ENCODE measurements around the gene PLA2G4E. TPM values are rescaled to one million over a fixed set of nuclear protein-coding genes. Genes with fewer than 3 reads are reported as not detected.
A peak's percentile ranks its signal among the peaks of the same experiment; 100 is the strongest.

Gene PLA2G4E
- total RNA-seq, 1 experiment from 2014 or later = not detected

DNA sequence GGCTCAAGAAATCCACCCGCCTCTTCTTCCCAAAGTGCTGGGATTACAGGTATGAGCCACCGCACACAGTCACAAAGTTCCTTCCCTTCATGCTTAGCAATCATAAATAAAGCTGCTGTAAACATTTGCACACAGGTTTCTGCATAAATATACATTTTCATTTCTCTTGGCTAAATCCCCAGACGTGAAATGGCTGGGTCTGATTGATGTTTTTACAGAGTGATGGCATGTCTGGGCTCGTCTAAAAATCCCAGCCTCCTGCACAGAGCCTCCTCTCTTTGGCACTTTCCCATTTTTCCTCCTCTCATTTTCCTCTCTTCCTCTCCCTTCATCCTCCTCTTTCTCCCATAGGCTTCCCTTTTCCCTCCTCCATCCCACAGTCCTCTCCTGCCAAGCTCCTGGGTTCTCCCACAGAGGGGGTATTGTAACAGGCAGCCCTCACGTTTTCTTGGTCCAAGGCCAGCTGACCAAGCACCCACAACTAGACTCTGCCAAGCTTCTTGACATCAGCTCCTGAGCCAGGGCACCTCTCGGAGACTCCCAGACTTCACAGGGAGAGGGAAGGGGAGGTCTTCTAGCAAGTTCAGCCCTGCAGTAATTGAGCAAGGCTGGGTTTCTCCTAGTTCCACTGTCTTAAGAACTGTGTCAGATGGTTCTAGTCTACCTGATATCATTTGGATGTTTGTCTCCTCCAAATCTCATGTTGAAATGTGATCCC is 10.5 kb upstream of the PLA2G4E start:
- H3K4me1 ChIP-seq (replicated peaks; ENCODE audit: insufficient read depth) = peaks cover 34% of the 10 kb centered on the region
- H3K9me2 ChIP-seq (ENCODE audit: insufficient read depth) = no peaks in the 10 kb centered on the region
- no TSS peak for BruUV-seq (replicated peaks)
- no peak overlapping the region for H2AFZ ChIP-seq
- TF ChIP-seq, protein P1, sequence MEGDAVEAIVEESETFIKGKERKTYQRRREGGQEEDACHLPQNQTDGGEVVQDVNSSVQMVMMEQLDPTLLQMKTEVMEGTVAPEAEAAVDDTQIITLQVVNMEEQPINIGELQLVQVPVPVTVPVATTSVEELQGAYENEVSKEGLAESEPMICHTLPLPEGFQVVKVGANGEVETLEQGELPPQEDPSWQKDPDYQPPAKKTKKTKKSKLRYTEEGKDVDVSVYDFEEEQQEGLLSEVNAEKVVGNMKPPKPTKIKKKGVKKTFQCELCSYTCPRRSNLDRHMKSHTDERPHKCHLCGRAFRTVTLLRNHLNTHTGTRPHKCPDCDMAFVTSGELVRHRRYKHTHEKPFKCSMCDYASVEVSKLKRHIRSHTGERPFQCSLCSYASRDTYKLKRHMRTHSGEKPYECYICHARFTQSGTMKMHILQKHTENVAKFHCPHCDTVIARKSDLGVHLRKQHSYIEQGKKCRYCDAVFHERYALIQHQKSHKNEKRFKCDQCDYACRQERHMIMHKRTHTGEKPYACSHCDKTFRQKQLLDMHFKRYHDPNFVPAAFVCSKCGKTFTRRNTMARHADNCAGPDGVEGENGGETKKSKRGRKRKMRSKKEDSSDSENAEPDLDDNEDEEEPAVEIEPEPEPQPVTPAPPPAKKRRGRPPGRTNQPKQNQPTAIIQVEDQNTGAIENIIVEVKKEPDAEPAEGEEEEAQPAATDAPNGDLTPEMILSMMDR (conservative IDR thresholded peaks at IDR 0.05) = no peak
- no peak for TF ChIP-seq EZH2 (IDR thresholded peaks at IDR 0.05; ENCODE audit: low read depth)
- intact Hi-C loops (cut with micrococcal nuclease; ENCODE audit: unreplicated experiment) = no loop called here
- H3K4me2 ChIP-seq = no peak overlapping the region
- DNase-seq = no peak
- no peak overlapping the region for H3K4me3 ChIP-seq
- CTCF ChIA-PET = no interaction called here
- no peak overlapping the region for H3K27ac ChIP-seq
- no peaks in the 10 kb centered on the region; the same call in 1 of the 2 replicates for H3K9me3 ChIP-seq (ENCODE audit: insufficient read depth, low read depth)
- H3K79me2 ChIP-seq (ENCODE audit: low read depth) = no peaks in the 10 kb centered on the region
- POLR2A ChIA-PET (ENCODE audit: unreplicated experiment) = no interaction called here
- peaks cover 6% of the 10 kb centered on the region; the same call in 1 of the 2 replicates for H3F3A ChIP-seq (ENCODE audit: insufficient read depth, low read depth)
- no peaks in the 10 kb centered on the region for H4K20me1 ChIP-seq (ENCODE audit: insufficient read depth)
- H3K36me3 ChIP-seq (ENCODE audit: low read depth) = no peaks in the 10 kb centered on the region
- H3K27me3 ChIP-seq (ENCODE audit: insufficient read depth, low read depth) = no peaks in the 10 kb centered on the region

- ChIA-PET POLR2A (ENCODE audit: unreplicated experiment) (no interaction called here), CTCF (no interaction called here)
- TF ChIP-seq, protein P1 (conservative IDR thresholded peaks at IDR 0.05) = no peak
- TF ChIP-seq EZH2 (IDR thresholded peaks at IDR 0.05; ENCODE audit: low read depth) = no peak
- intact Hi-C loops (cut with micrococcal nuclease; ENCODE audit: unreplicated experiment) = no loop called here
- no peaks in the 10 kb centered on the region for H3K9me2 ChIP-seq (ENCODE audit: insufficient read depth)
- peaks cover 4% of the 10 kb centered on the region for H3K4me1 ChIP-seq (replicated peaks; ENCODE audit: insufficient read depth)
- DNase-seq = no peak
- no peak overlapping the region for H3K27ac ChIP-seq
- no peaks in the 10 kb centered on the region for H3K27me3 ChIP-seq (ENCODE audit: insufficient read depth, low read depth)
- no peaks in the 10 kb centered on the region for H3K79me2 ChIP-seq (ENCODE audit: low read depth)
- no peak overlapping the region for H2AFZ ChIP-seq
- H3K9me3 ChIP-seq (ENCODE audit: insufficient read depth, low read depth) = no peaks in the 10 kb centered on the region; the same call in 1 of the 2 replicates
- no peak overlapping the region for H3K4me2 ChIP-seq
- H4K20me1 ChIP-seq (ENCODE audit: insufficient read depth) = no peaks in the 10 kb centered on the region
- BruUV-seq (replicated peaks) = no TSS peak
- H3K4me3 ChIP-seq = no peak overlapping the region
- H3K36me3 ChIP-seq (ENCODE audit: low read depth) = no peaks in the 10 kb centered on the region
- no peaks in the 10 kb centered on the region for H3F3A ChIP-seq (ENCODE audit: insufficient read depth, low read depth)
Observed at GRCh38 chr15:42027521-42027920, 6.7 kb upstream of the PLA2G4E start.

DNA sequence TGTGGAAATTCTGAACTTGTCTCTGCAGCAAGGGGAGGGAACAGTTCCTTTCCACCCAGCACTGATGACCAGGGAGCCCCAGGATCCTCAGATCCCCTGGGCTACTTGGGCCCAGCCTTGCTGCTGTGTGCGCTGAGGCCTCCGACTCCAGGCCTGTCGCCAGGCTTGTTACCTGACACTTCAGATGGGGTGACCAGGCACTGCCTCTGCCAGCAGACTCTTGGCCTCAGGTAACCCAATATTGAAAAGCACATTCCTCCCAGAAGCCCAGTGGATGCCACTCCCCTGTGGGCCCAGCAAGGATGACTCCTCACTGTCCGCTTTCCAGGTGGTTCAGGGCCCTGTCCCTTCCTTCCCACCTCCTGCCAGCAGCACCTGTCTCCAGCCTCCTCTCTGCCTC is 3.5 kb upstream of the PLA2G4E start:
- no peaks in the 10 kb centered on the region for H3F3A ChIP-seq (ENCODE audit: insufficient read depth, low read depth)
- no TSS peak for BruUV-seq (replicated peaks)
- DNase-seq = peak in 1 of 2 experiments; percentile 45
- TF ChIP-seq EZH2 (IDR thresholded peaks at IDR 0.05; ENCODE audit: low read depth) = no peak
- TF ChIP-seq, protein P1 (conservative IDR thresholded peaks at IDR 0.05) = no peak
- no peaks in the 10 kb centered on the region for H3K4me1 ChIP-seq (replicated peaks; ENCODE audit: insufficient read depth)
- no peaks in the 10 kb centered on the region for H4K20me1 ChIP-seq (ENCODE audit: insufficient read depth)
- H3K27me3 ChIP-seq (ENCODE audit: insufficient read depth, low read depth) = no peaks in the 10 kb centered on the region
- H3K36me3 ChIP-seq (ENCODE audit: low read depth) = no peaks in the 10 kb centered on the region
- CTCF ChIA-PET = interaction anchor here (0.6 kb wide), 1 partner anchor 109 kb away, joined by 3 read pairs; no protein-coding TSS in a partner anchor
- no peak overlapping the region for H3K4me2 ChIP-seq
- no peaks in the 10 kb centered on the region for H3K9me2 ChIP-seq (ENCODE audit: insufficient read depth)
- no peak overlapping the region for H3K27ac ChIP-seq
- no peak overlapping the region for H3K4me3 ChIP-seq
- POLR2A ChIA-PET (ENCODE audit: unreplicated experiment) = no interaction called here
- H3K79me2 ChIP-seq (ENCODE audit: low read depth) = no peaks in the 10 kb centered on the region
- H2AFZ ChIP-seq = no peak overlapping the region
- intact Hi-C loops (cut with micrococcal nuclease; ENCODE audit: unreplicated experiment) = no loop called here
- no peaks in the 10 kb centered on the region for H3K9me3 ChIP-seq (ENCODE audit: insufficient read depth, low read depth)

Data from PC-9 (cell line).